Lower lobe of right lung (tissue), 2 donors: ENCODE measurements around the gene APOBEC3H. TPM values are rescaled to one million over a fixed set of nuclear protein-coding genes. Genes with fewer than 3 reads are reported as not detected.

Source experiments
- ATAC-seq, 2 donors: fragments of 200-7000 bp; cut with Tn5 transposase; one replicate each; pipeline ENCODE4 v1.9.1; 2020 to 2022; ENCODE audit warnings: mild to moderate bottlenecking in 2 of 2, moderate library complexity in 2 of 2
- DNase-seq: peaks from one replicate; pipeline ENCODE4 v3.0.0-alpha.2; 2020
- H3K27ac ChIP-seq: fragments of 200-600 bp; one replicate; pipeline ENCODE4 v1.8.0; 2022
- H3K27me3 ChIP-seq: fragments of 200-600 bp; one replicate; pipeline ENCODE4 v1.8.0; 2022; ENCODE audit warnings: low read depth
- H3K36me3 ChIP-seq: fragments of 200-600 bp; one replicate; pipeline ENCODE4 v1.8.0; 2022; ENCODE audit warnings: mild to moderate bottlenecking
- H3K4me1 ChIP-seq: fragments of 200-600 bp; one replicate; pipeline ENCODE4 v1.8.0; 2022
- H3K4me3 ChIP-seq: fragments of 200-600 bp; one replicate; pipeline ENCODE4 v1.8.0; 2022; ENCODE audit warnings: mild to moderate bottlenecking
- H3K9me3 ChIP-seq: fragments of 200-600 bp; one replicate; pipeline ENCODE4 v1.8.0; 2022
- CTCF ChIP-seq: fragments of 200-600 bp; IDR thresholded peaks from one replicate; pipeline ENCODE4 v1.8.0; 2022; ENCODE audit warnings: antibody characterized with exemption, mild to moderate bottlenecking
- intact Hi-C: fragments of 100-400 bp; cut with DNase I; formaldehyde crosslinking; loops from one replicate; pipeline ENCODE4 v1.11.0; 2022
- total RNA-seq: library from RNA; stranded (reverse); fragmentation: NEBNext Ultra II Directional; extraction: Animal tissue kit (Norgen Biotek cat#: 25700); gene quantifications from one replicate; pipeline ENCODE4 v1.2.1, GENCODE V29; 2021
- donor health status: DM: no; HTN: yes; CAD: no; lungs with severe emphysema.

APOBEC3H gene
- total RNA-seq, 1 donor from 2014 or later: 1.9 TPM

GRCh38 chr22:39095971-39096370 is 1.1 kb upstream of the APOBEC3H start:
- H3K27me3 ChIP-seq: no peaks in the 10 kb centered on the region
- no peak for TF ChIP-seq CTCF
- peaks cover 28% of the 10 kb centered on the region for H3K4me1 ChIP-seq
- no peak overlapping the region for H3K27ac ChIP-seq
- H3K4me3 ChIP-seq: no peak overlapping the region
- no peaks in the 10 kb centered on the region for H3K36me3 ChIP-seq
- DNase-seq (no peak), ATAC-seq (no peak)
- intact Hi-C loops: no loop called here
- H3K9me3 ChIP-seq: no peaks in the 10 kb centered on the region

GRCh38 chr22:39098026-39098425 is 982 bp downstream of the APOBEC3H start:
- Histone ChIP-seq H3K4me1 (peaks cover 20% of the 10 kb centered on the region), H3K27ac (peak overlapping the region; percentile 70), H3K9me3 (no peaks in the 10 kb centered on the region), H3K27me3 (no peaks in the 10 kb centered on the region), H3K36me3 (no peaks in the 10 kb centered on the region), H3K4me3 (no peak overlapping the region)
- DNase-seq (no peak), ATAC-seq (peak in 1 of 2 donors; percentile 22)
- intact Hi-C loops: no loop called here
- TF ChIP-seq CTCF: no peak

DNA sequence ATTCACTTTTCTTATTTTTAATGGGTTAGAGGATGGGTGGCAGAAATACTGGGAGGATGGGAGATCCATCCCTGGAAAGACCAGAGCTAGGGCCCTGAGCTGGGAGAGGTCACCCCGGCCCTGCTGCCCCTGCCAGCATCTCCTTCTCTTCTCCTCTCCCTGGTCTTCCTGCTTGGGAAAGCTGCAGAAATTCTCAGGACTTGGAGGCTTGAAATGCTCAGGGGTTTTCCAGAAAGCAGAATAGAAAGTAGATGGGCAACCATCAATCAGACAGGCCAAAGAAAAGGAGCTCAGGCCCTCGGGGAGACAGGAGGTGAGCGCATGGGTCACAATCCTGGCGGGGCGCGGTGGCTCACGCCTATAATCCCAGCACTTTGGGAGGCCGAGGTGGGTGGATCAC is 1.5 kb downstream of the APOBEC3H start:
- ATAC-seq: no peak
- Histone ChIP-seq H3K9me3 (no peaks in the 10 kb centered on the region), H3K36me3 (no peaks in the 10 kb centered on the region), H3K27me3 (no peaks in the 10 kb centered on the region), H3K27ac (no peak overlapping the region), H3K4me1 (peaks cover 19% of the 10 kb centered on the region), H3K4me3 (no peak overlapping the region)
- TF ChIP-seq CTCF: no peak
- no peak for DNase-seq
- intact Hi-C loops: no loop called here

DNA sequence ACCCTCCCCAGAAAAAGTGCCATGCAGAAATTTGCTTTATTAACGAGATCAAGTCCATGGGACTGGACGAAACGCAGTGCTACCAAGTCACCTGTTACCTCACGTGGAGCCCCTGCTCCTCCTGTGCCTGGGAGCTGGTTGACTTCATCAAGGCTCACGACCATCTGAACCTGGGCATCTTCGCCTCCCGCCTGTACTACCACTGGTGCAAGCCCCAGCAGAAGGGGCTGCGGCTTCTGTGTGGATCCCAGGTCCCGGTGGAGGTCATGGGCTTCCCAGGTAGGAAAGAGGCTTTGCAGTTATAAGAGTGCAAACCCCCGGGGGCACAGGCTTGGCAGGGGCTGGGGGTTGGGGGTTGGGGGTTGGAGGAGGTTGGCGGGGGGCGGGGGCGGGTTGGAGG is 4.2 kb downstream of the APOBEC3H start:
- intact Hi-C loops: no loop called here
- no peaks in the 10 kb centered on the region for H3K9me3 ChIP-seq
- DNase-seq: no peak

GRCh38 chr22:39103431-39103830 is 6.4 kb downstream of the APOBEC3H start:
- Histone ChIP-seq H3K4me1 (no peaks in the 10 kb centered on the region), H3K9me3 (no peaks in the 10 kb centered on the region), H3K27me3 (no peaks in the 10 kb centered on the region), H3K36me3 (no peaks in the 10 kb centered on the region), H3K4me3 (no peak overlapping the region), H3K27ac (no peak overlapping the region)
- ATAC-seq (no peak), DNase-seq (no peak)
- no peak for TF ChIP-seq CTCF
- intact Hi-C loops: no loop called here

More for the DNA sequence above, 4.2 kb downstream of the APOBEC3H start:
- peaks cover 16% of the 10 kb centered on the region for H3K4me1 ChIP-seq
- no peaks in the 10 kb centered on the region for H3K27me3 ChIP-seq
- H3K36me3 ChIP-seq: no peaks in the 10 kb centered on the region
- no peak overlapping the region for H3K27ac ChIP-seq
- H3K4me3 ChIP-seq: no peak overlapping the region
- TF ChIP-seq CTCF: no peak
- ATAC-seq: no peak

- DNase-seq (no peak), ATAC-seq (no peak)
- intact Hi-C loops: no loop called here
- no peaks in the 10 kb centered on the region for H3K4me1 ChIP-seq
- peaks cover 8% of the 10 kb centered on the region for H3K27me3 ChIP-seq
- H3K9me3 ChIP-seq: no peaks in the 10 kb centered on the region
- TF ChIP-seq CTCF: no peak
- H3K36me3 ChIP-seq: no peaks in the 10 kb centered on the region
- no peak overlapping the region for H3K4me3 ChIP-seq
- H3K27ac ChIP-seq: no peak overlapping the region
Observed at GRCh38 chr22:39106326-39106725, 9.3 kb downstream of the APOBEC3H start.
